Stimulated activated CD8-positive, alpha-beta memory T cell treated with anti-CD3 and anti-CD28 coated beads, Interleukin-4, amount 100 ng/mL, for 48 hours (primary cell): Measurements from ENCODE around the gene CD300LG.
"Not testable (repeated sequence)": the region's sequence is repeated elsewhere in the genome, so short reads cannot be mapped to it uniquely, and the experiment has no call there.

ENCODE experiments used
- DNase-seq: peaks from one replicate; pipeline ENCODE4 v3.0.0-alpha.2; 2020

CD300LG gene

GRCh38 chr17:43857141-43857540 is 10.2 kb downstream of the CD300LG start:
- no peak for DNase-seq

GRCh38 chr17:43857957-43858600 is 11.1 kb downstream of the CD300LG start:
- DNase-seq: no peak

DNA sequence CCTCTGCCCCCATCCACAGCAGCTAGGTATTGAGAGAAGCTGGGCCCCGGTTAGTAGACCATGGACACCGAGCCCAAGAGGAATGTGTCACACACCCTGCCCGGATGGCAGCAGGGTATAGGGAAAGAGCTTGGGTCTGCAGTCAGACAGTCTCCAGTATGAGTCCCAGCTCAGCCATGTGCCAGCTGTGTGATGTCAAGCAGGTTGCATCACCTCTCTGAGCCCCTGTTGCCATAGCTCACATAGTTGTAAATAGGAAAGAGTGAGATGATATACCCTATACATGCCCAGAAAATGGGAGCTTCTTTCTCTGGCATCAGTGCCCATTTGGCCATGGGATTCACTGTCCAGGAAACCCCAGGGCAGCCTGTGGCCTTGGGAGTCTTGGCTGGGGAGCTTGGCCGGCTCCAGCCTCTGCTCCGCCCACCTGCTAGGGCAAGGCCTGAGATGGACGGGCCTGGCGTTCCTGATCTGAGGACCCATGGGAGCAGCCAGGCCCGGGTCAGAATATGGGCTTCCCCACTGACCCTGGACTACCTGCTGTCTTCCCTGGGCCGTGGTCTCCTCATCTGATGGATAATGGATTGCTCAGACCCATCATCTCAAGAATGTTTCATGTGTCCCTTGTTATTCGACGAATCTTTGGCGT is 13.2 kb downstream of the CD300LG start:
- DNase-seq: no peak

DNA sequence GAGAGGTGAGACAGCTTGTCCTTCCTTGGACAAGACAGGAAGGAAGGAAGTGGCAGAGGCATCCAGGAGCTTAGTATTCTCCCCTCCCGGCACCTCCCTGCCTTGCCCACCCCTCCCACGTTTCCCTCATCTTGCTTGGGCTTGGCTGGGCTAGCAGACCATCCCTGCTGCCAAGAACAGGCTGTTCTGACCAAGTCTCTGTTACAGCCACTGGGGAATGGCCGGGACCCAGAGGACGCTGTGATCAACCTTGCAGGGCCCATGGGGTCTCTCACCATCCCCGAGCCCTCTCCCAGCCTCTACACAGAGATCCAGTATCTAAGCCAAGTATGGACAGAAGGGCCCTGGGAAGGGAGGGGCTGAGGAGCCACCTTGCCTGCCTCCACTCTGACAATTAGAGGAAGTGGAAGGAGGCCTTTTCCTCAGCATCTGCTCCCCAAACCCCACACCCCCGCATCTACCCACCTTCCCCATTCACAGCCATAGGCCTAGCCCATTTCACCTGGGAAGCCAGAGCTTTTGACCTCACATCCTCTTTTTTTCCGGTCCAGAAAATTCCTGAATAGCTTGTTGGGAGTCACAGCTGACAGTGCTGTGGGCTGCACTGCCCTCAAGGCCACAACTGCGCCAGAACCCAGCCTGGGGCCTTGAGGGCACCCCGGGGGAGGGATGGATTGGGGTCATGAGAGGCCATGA is 14.1 kb downstream of the CD300LG start:
- no peak for DNase-seq

DNA sequence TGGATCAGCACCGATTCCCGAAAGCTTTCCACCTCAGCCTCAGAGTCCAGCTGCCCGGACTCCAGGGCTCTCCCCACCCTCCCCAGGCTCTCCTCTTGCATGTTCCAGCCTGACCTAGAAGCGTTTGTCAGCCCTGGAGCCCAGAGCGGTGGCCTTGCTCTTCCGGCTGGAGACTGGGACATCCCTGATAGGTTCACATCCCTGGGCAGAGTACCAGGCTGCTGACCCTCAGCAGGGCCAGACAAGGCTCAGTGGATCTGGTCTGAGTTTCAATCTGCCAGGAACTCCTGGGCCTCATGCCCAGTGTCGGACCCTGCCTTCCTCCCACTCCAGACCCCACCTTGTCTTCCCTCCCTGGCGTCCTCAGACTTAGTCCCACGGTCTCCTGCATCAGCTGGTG is 15.0 kb downstream of the CD300LG start:
- no peak for DNase-seq

DNA sequence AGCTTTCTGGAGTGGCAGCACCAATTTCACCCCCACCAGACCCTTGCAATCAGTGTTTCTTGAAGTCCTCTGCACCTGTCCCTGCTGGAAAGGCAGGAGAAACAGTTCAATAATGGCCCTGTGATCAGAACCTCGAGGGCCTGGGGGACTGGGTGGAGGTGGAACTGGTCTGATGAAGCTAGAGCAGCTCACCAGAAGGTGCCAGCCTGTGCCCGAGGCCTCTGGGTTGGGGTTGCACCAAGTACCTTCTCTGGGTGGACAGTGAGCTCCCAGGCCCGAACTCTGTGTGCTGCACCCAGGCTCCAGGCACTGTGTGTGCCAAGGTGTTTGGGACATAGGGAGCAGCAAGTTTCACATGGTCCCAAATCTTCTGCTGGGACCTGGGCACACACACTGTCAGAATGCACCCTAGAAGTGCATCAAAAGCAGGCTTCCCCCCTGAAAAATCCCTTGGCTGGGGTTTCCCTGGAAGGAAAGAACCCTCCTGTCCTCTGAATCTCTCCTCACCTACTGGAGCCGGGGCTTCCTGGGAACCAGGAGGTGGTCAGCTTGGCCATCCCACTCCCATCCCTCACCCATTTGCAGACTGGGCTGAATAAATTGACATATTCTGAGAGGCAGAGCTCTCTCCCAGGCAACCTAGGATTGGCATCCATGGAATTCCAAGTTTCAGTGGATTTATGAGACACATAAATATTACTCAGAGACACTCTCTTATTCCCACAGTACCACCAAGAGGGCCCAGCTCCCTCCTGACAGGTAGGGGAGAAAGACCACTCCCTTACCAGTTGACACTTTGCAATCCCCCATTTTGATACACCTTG is 17.4 kb downstream of the CD300LG start:
- DNase-seq: no peak

DNA sequence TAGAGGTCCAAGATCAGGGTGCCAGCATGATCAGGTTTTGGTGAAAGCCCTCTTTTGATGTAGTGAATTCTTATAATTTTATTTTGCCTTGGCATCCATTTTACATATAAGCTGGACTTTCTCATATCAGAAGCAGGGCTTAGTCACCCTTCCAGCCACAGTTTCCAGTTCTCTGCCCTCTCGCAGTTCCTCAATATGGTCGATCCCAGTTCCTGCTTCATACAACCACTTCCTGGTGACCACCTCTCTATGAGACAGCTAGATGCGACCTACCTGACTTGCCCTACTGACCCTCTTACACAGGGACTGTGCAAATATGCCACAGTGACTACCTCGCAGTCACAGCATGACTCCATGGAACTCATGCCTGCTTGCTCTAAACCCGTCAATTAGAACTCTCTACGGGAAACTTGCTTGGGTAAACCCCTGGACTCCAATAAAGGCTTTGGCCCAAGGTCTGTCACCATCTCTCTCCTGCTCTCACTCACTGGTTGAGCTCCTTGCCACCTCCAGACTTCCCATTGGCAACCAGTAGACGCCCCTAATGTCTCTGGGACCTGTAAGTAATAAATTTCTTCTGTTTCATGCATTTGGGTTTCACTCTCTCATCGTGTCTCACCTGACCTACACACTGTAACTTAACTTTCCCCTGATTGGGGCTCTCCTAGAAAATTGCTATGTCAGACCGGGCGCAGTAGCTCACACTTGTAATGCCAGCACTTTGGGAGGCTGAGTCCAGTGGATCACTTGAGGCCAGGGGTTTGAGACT is 21.4 kb downstream of the CD300LG start:
- no peak for DNase-seq

DNA sequence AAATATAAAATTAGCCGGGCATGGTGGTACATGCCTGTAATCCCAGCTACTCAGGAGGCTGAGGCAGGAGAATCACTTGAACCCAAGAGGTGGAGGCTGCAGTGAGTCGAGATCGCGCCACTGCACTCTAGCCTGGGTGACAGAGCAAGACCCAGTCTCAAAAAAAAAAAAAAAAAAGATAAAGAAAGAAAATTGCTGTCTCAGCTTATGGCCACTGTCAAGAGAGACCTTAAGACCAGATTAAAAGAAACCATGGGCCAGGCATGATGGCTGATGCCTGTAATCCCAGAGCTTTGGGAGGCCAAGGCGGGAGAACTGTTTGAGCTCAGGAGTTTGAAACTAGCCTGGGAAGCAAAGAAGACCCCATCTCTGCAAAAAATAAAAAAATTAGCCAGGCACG is 22.1 kb downstream of the CD300LG start:
- DNase-seq: not testable (repeated sequence)

GRCh38 chr17:43871946-43872690 is 25.1 kb downstream of the CD300LG start:
- no peak for DNase-seq

- DNase-seq: no peak
Measured at GRCh38 chr17:43873091-43873490, 26.1 kb downstream of the CD300LG start.

- DNase-seq: no peak
Measured at GRCh38 chr17:43873815-43874214, 26.8 kb downstream of the CD300LG start.

- no peak for DNase-seq
Measured at GRCh38 chr17:43874293-43874692, 27.3 kb downstream of the CD300LG start.

GRCh38 chr17:43875476-43876147 is 28.6 kb downstream of the CD300LG start:
- no peak for DNase-seq

DNA sequence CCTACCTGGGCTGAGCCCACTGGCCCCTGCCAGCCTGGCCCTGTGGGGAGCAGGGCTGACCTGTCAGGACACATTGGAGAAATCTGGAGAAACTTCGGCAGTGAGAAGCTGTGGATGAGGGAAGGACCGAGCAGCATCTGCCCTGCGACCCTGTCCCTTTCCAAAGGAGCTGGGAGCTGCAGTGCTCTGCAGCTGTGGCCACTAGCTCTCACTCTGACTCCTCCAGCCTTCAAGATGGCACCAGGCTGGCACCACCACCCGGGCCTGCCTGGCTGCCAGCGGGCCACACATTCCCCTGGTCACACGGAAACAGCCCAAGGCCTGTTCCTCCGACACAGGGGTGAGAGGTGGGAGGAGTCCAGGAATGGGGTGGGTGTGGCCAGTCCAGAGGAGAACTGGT is 30.1 kb downstream of the CD300LG start:
- no peak for DNase-seq

GRCh38 chr17:43877451-43878155 is 30.6 kb downstream of the CD300LG start:
- DNase-seq: no peak

- DNase-seq: peak; percentile 87
Measured at GRCh38 chr17:43878260-43879175, 31.5 kb downstream of the CD300LG start.

- DNase-seq: no peak
Measured at GRCh38 chr17:43879723-43880419, 32.9 kb downstream of the CD300LG start.

GRCh38 chr17:43880420-43880991 is 33.5 kb downstream of the CD300LG start:
- DNase-seq: peak; percentile 71
